ENCODE data around the gene AGAP1. TPM values are rescaled to one million over a fixed set of nuclear protein-coding genes. Genes with fewer than 3 reads are reported as not detected.

AGAP1 gene
- total RNA-seq, 1 experiment from 2014 or later = 25.8 TPM

DNA sequence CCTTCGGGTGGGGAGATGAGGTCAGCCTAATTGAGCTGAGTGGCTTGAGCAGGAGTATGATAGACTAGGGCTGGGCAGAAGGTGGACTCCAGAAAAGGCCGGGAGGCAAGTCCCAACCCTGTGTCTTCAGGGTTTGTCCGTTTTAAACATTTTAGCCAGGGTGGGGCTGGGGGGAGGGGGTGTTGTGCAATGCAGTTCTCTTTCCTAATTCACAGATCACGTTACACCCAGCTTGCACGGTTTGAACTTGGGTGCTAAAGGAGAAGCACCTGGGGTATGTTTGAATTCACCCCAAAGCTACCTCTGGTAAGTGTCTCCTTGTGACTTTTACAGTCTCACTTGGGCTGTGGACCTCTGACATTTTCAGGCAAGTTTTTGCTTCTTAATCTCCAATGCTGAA, 233.3 kb downstream of the AGAP1 start:
- Histone ChIP-seq H3K79me1 (ENCODE audit: insufficient read depth, low read depth, low read length, poor library complexity, severe bottlenecking) (no peaks in the 10 kb centered on the region), H3K4ac (ENCODE audit: low read depth, low read length) (no peak overlapping the region), H3K56ac (ENCODE audit: insufficient read length, low read depth, low read length) (no peak overlapping the region), H2BK20ac (ENCODE audit: low read depth, low read length, poor library complexity, severe bottlenecking) (no peak overlapping the region), H3K9me3 (ENCODE audit: control insufficient read depth, low read depth, low read length) (no peaks in the 10 kb centered on the region), H4K8ac (replicated peaks; ENCODE audit: insufficient read length, low read depth, low read length) (no peak overlapping the region), H3K79me2 (ENCODE audit: insufficient read depth, low read length) (no peaks in the 10 kb centered on the region), H2AFZ (ENCODE audit: low read length) (no peak overlapping the region), H3K23ac (ENCODE audit: insufficient read length, low read depth, low read length) (no peak overlapping the region), H2BK5ac (ENCODE audit: insufficient read length, low read length) (no peak overlapping the region), H2BK15ac (ENCODE audit: low read depth, low read length) (no peak overlapping the region), H4K20me1 (ENCODE audit: control insufficient read depth, insufficient read depth, insufficient read length) (no peaks in the 10 kb centered on the region), H2BK12ac (ENCODE audit: insufficient read length, low read depth, low read length) (no peak overlapping the region), H4K5ac (ENCODE audit: insufficient read length, low read depth, low read length) (no peak overlapping the region), H3K4me2 (ENCODE audit: insufficient read depth, insufficient read length, low read length) (no peak overlapping the region), H3K18ac (ENCODE audit: insufficient read length, low read depth, low read length) (no peak overlapping the region), H3K4me1 (ENCODE audit: insufficient read depth, low read length) (peaks cover 2% of the 10 kb centered on the region; the same call in 1 of the 2 replicates), H3T11ph (ENCODE audit: low read length) (no peak overlapping the region), H3K9ac (ENCODE audit: extremely low read depth, insufficient read length, low read length) (no peak overlapping the region), H3K14ac (ENCODE audit: insufficient read depth, low read length) (no peak overlapping the region), H3K23me2 (ENCODE audit: insufficient read length, low read depth, low read length, poor library complexity, severe bottlenecking) (no peaks in the 10 kb centered on the region), H3K27me3 (ENCODE audit: insufficient read depth, low read length) (no peaks in the 10 kb centered on the region), H2BK120ac (ENCODE audit: low read depth, low read length, poor library complexity, severe bottlenecking) (no peak overlapping the region), H3K27ac (ENCODE audit: insufficient read length, low read depth, low read length) (no peak overlapping the region), H2AK5ac (ENCODE audit: insufficient read length, low read length) (no peak overlapping the region), H4K91ac (ENCODE audit: insufficient read length, low read depth, low read length) (no peak overlapping the region)
- H3K9me3 Mint-ChIP-seq = no peaks in the 10 kb centered on the region
- no peaks in the 10 kb centered on the region; the same call in 1 of the 2 replicates for H3K27me3 Mint-ChIP-seq (ENCODE audit: low read depth)
- peaks cover 3 to 14% (median 8%) of the 10 kb centered on the region in 3 experiments; a peak in 3 of 7 replicates for H3K36me3 Mint-ChIP-seq (ENCODE audit: insufficient read depth in 1 of 3, low read depth in 3 of 3)
- peaks cover 19 to 25% of the 10 kb centered on the region in 2 experiments for H3K4me1 Mint-ChIP-seq
- TF ChIP-seq, protein P1, sequence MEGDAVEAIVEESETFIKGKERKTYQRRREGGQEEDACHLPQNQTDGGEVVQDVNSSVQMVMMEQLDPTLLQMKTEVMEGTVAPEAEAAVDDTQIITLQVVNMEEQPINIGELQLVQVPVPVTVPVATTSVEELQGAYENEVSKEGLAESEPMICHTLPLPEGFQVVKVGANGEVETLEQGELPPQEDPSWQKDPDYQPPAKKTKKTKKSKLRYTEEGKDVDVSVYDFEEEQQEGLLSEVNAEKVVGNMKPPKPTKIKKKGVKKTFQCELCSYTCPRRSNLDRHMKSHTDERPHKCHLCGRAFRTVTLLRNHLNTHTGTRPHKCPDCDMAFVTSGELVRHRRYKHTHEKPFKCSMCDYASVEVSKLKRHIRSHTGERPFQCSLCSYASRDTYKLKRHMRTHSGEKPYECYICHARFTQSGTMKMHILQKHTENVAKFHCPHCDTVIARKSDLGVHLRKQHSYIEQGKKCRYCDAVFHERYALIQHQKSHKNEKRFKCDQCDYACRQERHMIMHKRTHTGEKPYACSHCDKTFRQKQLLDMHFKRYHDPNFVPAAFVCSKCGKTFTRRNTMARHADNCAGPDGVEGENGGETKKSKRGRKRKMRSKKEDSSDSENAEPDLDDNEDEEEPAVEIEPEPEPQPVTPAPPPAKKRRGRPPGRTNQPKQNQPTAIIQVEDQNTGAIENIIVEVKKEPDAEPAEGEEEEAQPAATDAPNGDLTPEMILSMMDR (conservative IDR thresholded peaks at IDR 0.05) = no peak
- WGBS (ENCODE audit: extremely low coverage, insufficient read length, low lambda C conversion rate) = no CpG with 5 or more reads among the region's 5 CpGs
- no peak for DNase-seq
- H3K27ac Mint-ChIP-seq = peak overlapping the region in 1 of 3 experiments; percentile 15; a peak in 1 of 7 replicates
- H3K4me3 Mint-ChIP-seq = no peak overlapping the region

All from H9 (cell line).